ENCODE measurements around the gene SAMHD1.

- TF ChIP-seq CTCF (IDR thresholded peaks at IDR 0.05) (no peak), POLR2A (IDR thresholded peaks at IDR 0.05) (no peak), EP300 (IDR thresholded peaks at IDR 0.05) (no peak), POLR2AphosphoS5 (IDR thresholded peaks at IDR 0.05) (no peak)
Measured at GRCh38 chr20:36920334-36920730, 31.2 kb downstream of the SAMHD1 start.
